ENCODE results near the gene RIT1.

GRCh38 chr1:155925506-155925905, 14.4 kb upstream of the RIT1 start:
- TF ChIP-seq CTCF (conservative IDR thresholded peaks at IDR 0.05): no peak
- no peak for TF ChIP-seq EZH2 (IDR thresholded peaks at IDR 0.05; ENCODE audit: low read depth)

Measured in PC-9 (cell line).